Urinary bladder (tissue), 4 donors: Measurements from ENCODE around the gene LSM4. TPM values are rescaled to one million over a fixed set of nuclear protein-coding genes. Genes with fewer than 3 reads are reported as not detected.

Experiments
- DNase-seq: peaks from one replicate; pipeline ENCODE4 v3.0.0-alpha.2; 2015; ENCODE audit errors: extremely low spot score
- H3K27ac ChIP-seq: one replicate; pipeline ENCODE4 v1.5.1; 2013; ENCODE audit warnings: low read depth, mild to moderate bottlenecking, moderate library complexity
- H3K36me3 ChIP-seq: one replicate; pipeline ENCODE4 v1.6.1; 2013; ENCODE audit warnings: mild to moderate bottlenecking, moderate library complexity; ENCODE audit not compliant: insufficient read depth
- H3K4me1 ChIP-seq: one replicate; pipeline ENCODE4 v1.6.1; 2013; ENCODE audit warnings: mild to moderate bottlenecking, moderate library complexity; ENCODE audit not compliant: insufficient read depth
- H3K4me3 ChIP-seq: one replicate; pipeline ENCODE4 v1.5.1; 2013; ENCODE audit warnings: low read depth, low read length
- WGBS: extraction: QIAGEN DNeasy Blood & Tissue Kit; methylation state at CpG from one replicate; pipeline ENCODE4 v1.1.7; 2013; 5-methylcytosine and 5-hydroxymethylcytosine counted together
- polyA plus RNA-seq: library from polyadenylated mRNA; stranded (reverse); fragments of 200-250 nt; gene quantifications from one replicate; pipeline ENCODE4 v1.2.3, GENCODE V29; 2013
- total RNA-seq: library from RNA; depleted of rRNA; stranded (reverse); fragments of >200 nt; gene quantifications from one replicate; pipeline ENCODE4 v1.2.3, GENCODE V29; 2014
- donor health status: healthy with polysubstance abuse.
- donor health status: healthy.

Gene LSM4
- total and polyA plus RNA-seq, 2 donors = 56.5 to 97.5 TPM

GRCh38 chr19:18300930-18301717 lies 21.8 kb downstream of the LSM4 start:
- Histone ChIP-seq H3K4me3 (no peak overlapping the region), H3K36me3 (no peaks in the 10 kb centered on the region), H3K4me1 (no peaks in the 10 kb centered on the region), H3K27ac (no peak overlapping the region)
- 39% methylated on average over 18 of the region's 18 CpGs for WGBS
- DNase-seq = no peak

- Histone ChIP-seq H3K27ac (no peak overlapping the region), H3K36me3 (no peaks in the 10 kb centered on the region), H3K4me1 (no peaks in the 10 kb centered on the region), H3K4me3 (no peak overlapping the region)
- 96% methylated on average over 9 of the region's 9 CpGs for WGBS
- DNase-seq = no peak
These were observed 23.2 kb downstream of the LSM4 start for GRCh38 chr19:18299654-18300053.

- DNase-seq = no peak
- Histone ChIP-seq H3K27ac (no peak overlapping the region), H3K36me3 (no peaks in the 10 kb centered on the region), H3K4me3 (no peak overlapping the region), H3K4me1 (no peaks in the 10 kb centered on the region)
- 79% methylated on average over 6 of the region's 6 CpGs for WGBS
These were observed 24.3 kb downstream of the LSM4 start for GRCh38 chr19:18298601-18299000.

- H3K27ac ChIP-seq = no peak overlapping the region
- H3K36me3 ChIP-seq = no peaks in the 10 kb centered on the region
These were observed 25.6 kb downstream of the LSM4 start for GRCh38 chr19:18297308-18297707.

GRCh38 chr19:18295034-18295451 lies 27.8 kb downstream of the LSM4 start:
- 82% methylated on average over 4 of the region's 4 CpGs for WGBS
- Histone ChIP-seq H3K4me1 (no peaks in the 10 kb centered on the region), H3K4me3 (no peak overlapping the region), H3K36me3 (no peaks in the 10 kb centered on the region), H3K27ac (no peak overlapping the region)
- DNase-seq = no peak

More at GRCh38 chr19:18297308-18297707, 25.6 kb downstream of the LSM4 start:
- Histone ChIP-seq H3K4me3 (no peak overlapping the region), H3K4me1 (no peaks in the 10 kb centered on the region)
- WGBS = 29% methylated on average over 4 of the region's 4 CpGs
- DNase-seq = no peak

- peak overlapping the region; percentile 43 for H3K27ac ChIP-seq
- WGBS = 51% methylated on average over 9 of the region's 9 CpGs
- no peak for DNase-seq
- H3K4me1 ChIP-seq = no peaks in the 10 kb centered on the region
- no peak overlapping the region for H3K4me3 ChIP-seq
- H3K36me3 ChIP-seq = no peaks in the 10 kb centered on the region
These were observed 28.4 kb downstream of the LSM4 start for GRCh38 chr19:18294467-18294864.

- no peak for DNase-seq
- peak overlapping the region; percentile 81 for H3K27ac ChIP-seq
- H3K36me3 ChIP-seq = no peaks in the 10 kb centered on the region
- 55% methylated on average over 18 of the region's 18 CpGs for WGBS
- no peak overlapping the region for H3K4me3 ChIP-seq
- H3K4me1 ChIP-seq = no peaks in the 10 kb centered on the region
These were observed 29.0 kb downstream of the LSM4 start for GRCh38 chr19:18293642-18294466.

GRCh38 chr19:18292810-18293641 lies 29.9 kb downstream of the LSM4 start:
- H3K4me3 ChIP-seq = peak overlapping the region; percentile 53
- WGBS = 9% methylated on average over 31 of the region's 31 CpGs
- H3K36me3 ChIP-seq = no peaks in the 10 kb centered on the region
- no peaks in the 10 kb centered on the region for H3K4me1 ChIP-seq
- H3K27ac ChIP-seq = peak overlapping the region; percentile 97
- DNase-seq = peak; percentile 77

GRCh38 chr19:18292462-18292809 lies 30.4 kb downstream of the LSM4 start:
- WGBS = under 1% methylated on average over 20 of the region's 20 CpGs
- H3K4me3 ChIP-seq = peak overlapping the region; percentile 53
- no peaks in the 10 kb centered on the region for H3K36me3 ChIP-seq
- peak overlapping the region; percentile 97 for H3K27ac ChIP-seq
- no peaks in the 10 kb centered on the region for H3K4me1 ChIP-seq
- DNase-seq = no peak

GRCh38 chr19:18291590-18292461 lies 31.1 kb downstream of the LSM4 start:
- peak; percentile 72 for DNase-seq
- Histone ChIP-seq H3K4me1 (no peaks in the 10 kb centered on the region), H3K4me3 (peak overlapping the region; percentile 53), H3K27ac (peak overlapping the region; percentile 97), H3K36me3 (no peaks in the 10 kb centered on the region)
- under 1% methylated on average over 75 of the region's 75 CpGs for WGBS

- Histone ChIP-seq H3K4me3 (peak overlapping the region; percentile 53), H3K36me3 (no peaks in the 10 kb centered on the region), H3K27ac (peak overlapping the region; percentile 97), H3K4me1 (no peaks in the 10 kb centered on the region)
- no peak for DNase-seq
- WGBS = 28% methylated on average over 21 of the region's 21 CpGs
These were observed 31.8 kb downstream of the LSM4 start for GRCh38 chr19:18291019-18291524.

GRCh38 chr19:18290302-18291018 lies 32.4 kb downstream of the LSM4 start:
- H3K4me1 ChIP-seq = no peaks in the 10 kb centered on the region
- peak overlapping the region; percentile 34 for H3K27ac ChIP-seq
- 40% methylated on average over 14 of the region's 14 CpGs for WGBS
- H3K4me3 ChIP-seq = no peak overlapping the region
- no peaks in the 10 kb centered on the region for H3K36me3 ChIP-seq
- DNase-seq = no peak
